AML-193 (cell line): ENCODE measurements around the gene SLC2A6.
A peak's percentile ranks its signal among the peaks of the same experiment; 100 is the strongest.

ENCODE experiments used
- DNase-seq, 2 experiments: peaks; one replicate each; lab custom pipeline; 2025; lab: John Stamatoyannopoulos, UW

Gene SLC2A6

GRCh38 chr9:133478851-133479711, at the start of gene SLC2A6:
Gene SLC2A6, minus strand, starts transcription at chr9:133479099. Its CDS starts 40 bp downstream, at chr9:133479059.
- peak; percentile 50 to 59 for DNase-seq

GRCh38 chr9:133528001-133528875, 49.3 kb upstream of the SLC2A6 start:
- no peak for DNase-seq

- no peak for DNase-seq
Measured at GRCh38 chr9:133527444-133527920, 48.6 kb upstream of the SLC2A6 start.

- no peak for DNase-seq
Measured at GRCh38 chr9:133526721-133527321, 47.9 kb upstream of the SLC2A6 start.

GRCh38 chr9:133525677-133526076, 46.8 kb upstream of the SLC2A6 start:
- no peak for DNase-seq

- no peak for DNase-seq
Measured at GRCh38 chr9:133524679-133525228, 45.9 kb upstream of the SLC2A6 start, which contains the start of gene MYMK. Gene MYMK, minus strand, starts transcription at chr9:133524959. Its CDS starts 115 bp downstream, at chr9:133524844.

GRCh38 chr9:133524146-133524545, 45.2 kb upstream of the SLC2A6 start:
- no peak for DNase-seq

- DNase-seq, result no peak
Measured at GRCh38 chr9:133523106-133523505, 44.2 kb upstream of the SLC2A6 start.

GRCh38 chr9:133522073-133522910, 43.4 kb upstream of the SLC2A6 start:
- DNase-seq, result no peak

- no peak for DNase-seq
Measured at GRCh38 chr9:133521122-133522072, 42.5 kb upstream of the SLC2A6 start.

GRCh38 chr9:133520121-133520835, 41.4 kb upstream of the SLC2A6 start:
- no peak for DNase-seq

GRCh38 chr9:133519693-133520092, 40.8 kb upstream of the SLC2A6 start:
- no peak for DNase-seq

- no peak for DNase-seq
Measured at GRCh38 chr9:133518706-133519449, 40.0 kb upstream of the SLC2A6 start.

GRCh38 chr9:133518200-133518599, 39.3 kb upstream of the SLC2A6 start:
- no peak for DNase-seq

- DNase-seq, result no peak
Measured at GRCh38 chr9:133517711-133518110, 38.8 kb upstream of the SLC2A6 start.

- DNase-seq, result no peak
Measured at GRCh38 chr9:133516961-133517350, 38.1 kb upstream of the SLC2A6 start.

GRCh38 chr9:133516256-133516960, 37.5 kb upstream of the SLC2A6 start:
- no peak for DNase-seq
